GM12873 (cell line): ENCODE measurements around the gene ZNF135.

ENCODE experiments used
- TF ChIP-seq, protein P1 (sequence below): IDR thresholded peaks from 2 replicates; pipeline ENCODE4 v1.5.1; 2012; ENCODE audit warnings: low read depth, mild to moderate bottlenecking, moderate library complexity, low read length, control low read depth; ENCODE audit not compliant: insufficient read depth; ENCODE audit errors: missing control alignments

Gene ZNF135

DNA sequence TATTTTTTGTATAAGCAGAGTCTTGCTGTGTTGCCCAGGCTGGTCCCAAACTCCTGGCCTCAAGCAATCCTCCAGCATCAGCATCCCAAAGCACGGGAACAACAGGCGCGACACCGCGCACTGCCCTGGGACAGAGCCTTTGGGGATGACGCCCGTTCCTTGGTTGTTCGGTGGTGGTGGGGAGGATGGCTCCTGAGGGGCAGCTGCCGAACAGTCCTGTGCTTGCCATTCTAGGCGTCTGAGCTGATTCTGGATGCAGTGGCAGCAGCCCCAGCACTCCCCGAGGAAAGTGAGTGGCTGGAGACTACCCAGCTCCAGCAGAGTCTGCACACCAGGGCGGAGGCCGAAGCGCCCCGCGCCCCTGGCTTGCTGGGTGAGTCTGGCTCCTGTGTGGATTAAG, 6.8 kb upstream of the ZNF135 start:
- TF ChIP-seq, protein P1, sequence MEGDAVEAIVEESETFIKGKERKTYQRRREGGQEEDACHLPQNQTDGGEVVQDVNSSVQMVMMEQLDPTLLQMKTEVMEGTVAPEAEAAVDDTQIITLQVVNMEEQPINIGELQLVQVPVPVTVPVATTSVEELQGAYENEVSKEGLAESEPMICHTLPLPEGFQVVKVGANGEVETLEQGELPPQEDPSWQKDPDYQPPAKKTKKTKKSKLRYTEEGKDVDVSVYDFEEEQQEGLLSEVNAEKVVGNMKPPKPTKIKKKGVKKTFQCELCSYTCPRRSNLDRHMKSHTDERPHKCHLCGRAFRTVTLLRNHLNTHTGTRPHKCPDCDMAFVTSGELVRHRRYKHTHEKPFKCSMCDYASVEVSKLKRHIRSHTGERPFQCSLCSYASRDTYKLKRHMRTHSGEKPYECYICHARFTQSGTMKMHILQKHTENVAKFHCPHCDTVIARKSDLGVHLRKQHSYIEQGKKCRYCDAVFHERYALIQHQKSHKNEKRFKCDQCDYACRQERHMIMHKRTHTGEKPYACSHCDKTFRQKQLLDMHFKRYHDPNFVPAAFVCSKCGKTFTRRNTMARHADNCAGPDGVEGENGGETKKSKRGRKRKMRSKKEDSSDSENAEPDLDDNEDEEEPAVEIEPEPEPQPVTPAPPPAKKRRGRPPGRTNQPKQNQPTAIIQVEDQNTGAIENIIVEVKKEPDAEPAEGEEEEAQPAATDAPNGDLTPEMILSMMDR, result no peak

DNA sequence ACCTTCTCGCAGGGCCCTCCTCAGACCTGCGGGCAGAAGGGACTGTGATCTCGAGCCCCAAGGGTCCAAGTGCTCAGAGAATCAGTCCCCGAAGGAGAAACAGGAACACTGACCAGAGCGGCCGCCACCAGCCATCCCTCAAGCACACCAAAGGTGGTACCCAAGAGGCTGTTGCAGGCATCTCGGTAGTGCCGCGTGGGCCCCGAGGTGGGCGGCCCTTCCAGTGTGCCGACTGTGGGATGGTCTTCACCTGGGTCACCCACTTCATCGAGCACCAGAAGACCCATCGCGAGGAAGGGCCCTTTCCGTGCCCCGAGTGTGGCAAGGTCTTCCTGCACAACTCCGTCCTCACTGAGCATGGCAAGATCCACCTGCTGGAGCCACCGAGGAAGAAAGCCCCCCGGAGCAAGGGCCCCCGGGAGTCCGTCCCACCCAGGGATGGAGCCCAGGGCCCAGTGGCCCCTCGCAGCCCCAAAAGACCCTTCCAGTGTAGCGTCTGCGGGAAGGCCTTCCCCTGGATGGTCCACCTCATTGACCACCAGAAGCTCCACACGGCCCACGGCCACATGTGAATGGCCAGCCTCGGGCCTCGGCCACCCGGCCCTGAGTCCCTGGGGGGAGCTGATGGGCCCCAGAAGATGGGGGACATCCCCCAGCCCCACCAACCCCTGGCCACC, 5.5 kb upstream of the ZNF135 start:
- TF ChIP-seq, protein P1, result no peak

GRCh38 chr19:58054901-58055874, 3.9 kb upstream of the ZNF135 start:
- TF ChIP-seq, protein P1, result no peak

DNA sequence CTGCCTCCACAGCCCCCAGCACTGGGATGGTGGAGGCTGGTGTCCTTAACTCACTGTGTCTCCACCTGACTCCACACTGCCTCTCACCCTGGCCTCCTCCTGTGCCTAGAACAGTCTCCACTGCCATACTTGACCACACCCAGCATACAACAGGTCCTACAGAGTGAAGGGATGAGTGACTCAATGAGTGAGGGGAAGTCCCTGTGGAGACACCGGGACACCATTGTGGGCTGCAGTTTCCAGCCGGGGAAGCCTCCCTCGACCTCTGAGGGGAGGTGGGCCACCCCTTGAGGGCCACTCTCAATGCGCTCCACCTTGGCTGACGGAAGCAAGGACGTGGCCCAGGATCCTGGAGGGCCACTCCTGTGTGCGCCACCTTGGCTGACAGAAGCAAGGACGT, 2.8 kb upstream of the ZNF135 start:
- TF ChIP-seq, protein P1, result no peak

DNA sequence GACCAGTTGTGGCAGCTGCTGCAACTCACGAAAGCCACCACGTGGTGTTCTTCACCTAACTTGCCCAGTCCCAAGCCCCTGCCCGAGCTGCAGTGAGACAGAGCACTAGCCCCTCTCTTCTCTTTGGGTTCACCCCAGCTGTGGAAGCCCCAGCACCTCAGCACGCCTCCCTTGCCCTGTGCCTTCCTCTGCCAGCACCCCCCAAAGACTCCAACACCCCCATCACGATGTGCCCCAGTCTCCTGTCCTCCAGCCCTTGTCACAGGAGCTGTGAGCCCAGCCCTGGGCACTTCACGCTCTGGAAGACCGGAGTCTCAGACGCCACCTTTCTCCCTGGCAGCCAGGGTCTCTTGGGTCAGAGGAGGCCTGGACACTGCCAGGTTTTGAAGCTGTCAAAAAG, 2.2 kb upstream of the ZNF135 start:
- TF ChIP-seq, protein P1, result no peak

DNA sequence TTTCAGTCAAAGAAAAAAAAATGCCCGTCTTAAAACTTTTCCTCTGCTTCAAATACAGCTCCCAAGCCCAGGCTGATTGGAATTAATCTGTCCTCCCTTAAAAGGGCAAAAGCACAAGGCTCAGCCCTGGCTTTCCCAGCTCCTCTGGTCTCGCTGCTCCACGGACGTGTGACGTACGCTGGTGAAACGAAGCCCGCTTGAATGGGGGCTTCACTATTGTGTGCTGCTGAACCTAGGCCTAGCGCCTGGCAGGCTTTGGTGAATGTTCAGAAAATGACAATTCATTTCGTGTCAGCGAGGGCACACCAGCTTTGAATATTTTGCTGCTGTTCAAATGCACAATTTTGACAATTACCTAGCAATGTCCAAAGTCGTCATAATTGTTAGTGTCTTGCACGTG, 615 bp upstream of the ZNF135 start:
- TF ChIP-seq, protein P1, result no peak

DNA sequence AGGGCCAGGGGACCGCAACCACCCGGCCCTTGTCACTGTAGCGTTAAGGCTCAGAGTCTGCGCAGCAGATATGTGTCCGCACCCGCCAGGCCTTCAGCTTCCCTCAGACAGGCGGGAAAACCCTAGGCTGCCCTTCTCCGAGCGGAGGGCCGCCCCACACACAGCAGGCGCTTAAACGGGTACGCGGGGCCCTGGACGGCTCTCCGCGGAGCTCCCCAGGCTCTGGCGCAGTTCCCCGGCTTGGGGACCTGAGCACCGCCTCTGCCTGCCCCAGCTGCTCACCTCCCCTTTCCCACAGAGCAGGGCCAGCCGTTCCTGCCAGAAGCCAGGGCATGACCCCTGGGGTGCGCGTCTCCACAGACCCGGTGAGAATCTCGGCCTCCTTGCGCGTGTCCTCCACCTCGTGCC, 593 bp downstream of the ZNF135 start:
- TF ChIP-seq, protein P1, result no peak
